HepG2 (cell line): ENCODE measurements around the gene HSDL2. TPM values are rescaled to one million over a fixed set of nuclear protein-coding genes. Genes with fewer than 3 reads are reported as not detected.

Experiments used
- ATAC-seq: fragments of 200-7000 bp; cut with Tn5 transposase; 3 replicates; pipeline ENCODE4 v1.9.1; 2020; ENCODE audit warnings: mild to moderate bottlenecking, moderate library complexity
- BruUV-seq: library from RNA; stranded (reverse); fragments of 400-500 nt; replicated peaks from 2 replicates; lab custom pipeline; 2021; lab: Mats Ljungman, UMichigan
- CTCF ChIA-PET: fragments of 300-600 bp; formaldehyde crosslinking; extraction: SDS; loops from one replicate; lab custom pipeline; 2021; ENCODE audit warnings: low total read pairs, inconsistent platforms, low intra/inter-chr PET ratio; lab: Yijun Ruan, JAX
- POLR2A ChIA-PET: fragments of 350-600 bp; sonication (Branson Sonifier 250); formaldehyde crosslinking; loops from one replicate; lab custom pipeline; 2020; ENCODE audit warnings: antibody characterized with exemption, inconsistent platforms; lab: Yijun Ruan, JAX
- DNase-seq: peaks from one replicate; pipeline ENCODE4 v3.0.0-alpha.2; 2015; ENCODE audit warnings: low spot score
- FAIRE-seq: peaks from 3 replicates; lab custom pipeline; 2011; peaks lifted over from hg19 to GRCh38; lab: Jason Lieb, UNC
- H2AFZ ChIP-seq: one replicate; pipeline ENCODE4 v1.6.1; 2011; ENCODE audit warnings: low read length, inconsistent platforms
- H3K27ac ChIP-seq: fragments of 300-600 bp; 3 replicates; pipeline ENCODE4 v1.8.0; 2011; ENCODE audit warnings: mixed run types, mild to moderate bottlenecking, mixed read lengths, low read length, inconsistent platforms; ENCODE audit not compliant: insufficient read depth; ENCODE audit errors: extremely low read length
- H3K27me3 ChIP-seq, 2 experiments: fragments of 200-600 bp in 1 of 2; 2 replicates in 1 of 2; 3 replicates in 1 of 2; pipeline versions ENCODE4 v1.6.0 to v1.8.0; 2011; ENCODE audit warnings: low read length in 2 of 2, mild to moderate bottlenecking in 2 of 2, moderate library complexity in 2 of 2, inconsistent platforms in 1 of 2; ENCODE audit not compliant: insufficient read depth in 2 of 2, control insufficient read depth in 1 of 2
- H3K36me3 ChIP-seq, 2 experiments: fragments of 200-600 bp in 1 of 2; replicated peaks in 1 of 2; 2 replicates in 1 of 2; 3 replicates in 1 of 2; pipeline versions ENCODE4 v1.5.1 to v1.8.0; 2011; ENCODE audit warnings: low read length in 2 of 2, inconsistent platforms in 1 of 2; ENCODE audit not compliant: insufficient read depth in 2 of 2, control insufficient read depth in 1 of 2
- H3K4me1 ChIP-seq: 2 replicates; pipeline ENCODE4 v1.5.1; 2012; ENCODE audit warnings: low read length, inconsistent platforms; ENCODE audit not compliant: insufficient read depth
- H3K4me2 ChIP-seq: 2 replicates; pipeline ENCODE4 v1.6.0; 2011; ENCODE audit warnings: low read depth, low read length, inconsistent platforms
- H3K4me3 ChIP-seq, 3 experiments: fragments of 200-600 bp in 1 of 3; sonication (generic), shearing (Covaris generic) in 1 of 3; replicated peaks in 1 of 3; 2 replicates each; pipeline ENCODE4 v1.5.1; 2011 to 2016; ENCODE audit warnings: low read length in 3 of 3, inconsistent platforms in 2 of 3, low read depth in 2 of 3, mild to moderate bottlenecking in 2 of 3, control low read depth in 1 of 3, mixed read lengths in 1 of 3; ENCODE audit not compliant: insufficient read depth in 1 of 3
- H3K79me2 ChIP-seq: one replicate; pipeline ENCODE4 v1.6.1; 2011; ENCODE audit warnings: low read length, inconsistent platforms; ENCODE audit not compliant: insufficient read depth
- H3K9ac ChIP-seq: 2 replicates; pipeline ENCODE4 v1.6.0; 2011; ENCODE audit warnings: mild to moderate bottlenecking, low read depth, low read length, inconsistent platforms; ENCODE audit not compliant: insufficient read depth
- H3K9me3 ChIP-seq: 2 replicates; pipeline ENCODE4 v1.5.1; 2012; ENCODE audit warnings: mild to moderate bottlenecking, low read length
- H4K20me1 ChIP-seq: 2 replicates; pipeline ENCODE4 v1.6.0; 2011; ENCODE audit warnings: inconsistent platforms, mild to moderate bottlenecking, low read length, moderate library complexity; ENCODE audit not compliant: insufficient read depth
- ATAD3A ChIP-seq: sonication (generic); formaldehyde crosslinking; IDR thresholded peaks from 2 replicates; pipeline ENCODE4 v1.4.0; 2020; ENCODE audit warnings: missing genetic modification reagents
- DMAP1 ChIP-seq: IDR thresholded peaks from 2 replicates; pipeline ENCODE4 v1.6.1; 2016
- MAFF ChIP-seq: IDR thresholded peaks from 2 replicates; pipeline ENCODE4 v1.6.1; 2011; ENCODE audit warnings: low read depth, low read length, improper control_type of control experiment
- MAFK ChIP-seq, 2 experiments: IDR thresholded peaks in 1 of 2; conservative IDR thresholded peaks in 1 of 2; 2 replicates each; pipeline ENCODE4 v1.6.1; 2011; ENCODE audit warnings: improper control_type of control experiment in 2 of 2, low read length in 2 of 2
- MTA3 ChIP-seq: sonication (generic); formaldehyde crosslinking; IDR thresholded peaks from 2 replicates; pipeline ENCODE4 v1.4.0; 2020; ENCODE audit warnings: missing genetic modification reagents
- NR2F2 ChIP-seq: IDR thresholded peaks from 2 replicates; pipeline ENCODE4 v1.6.1; 2012; ENCODE audit warnings: low read depth, inconsistent platforms, borderline replicate concordance
- PCBP1 ChIP-seq: fragments of 200-400 bp; formaldehyde crosslinking; IDR thresholded peaks from 2 replicates; pipeline ENCODE4 v1.6.1; 2017; ENCODE audit warnings: mild to moderate bottlenecking, low read depth, low read length, borderline replicate concordance
- ZNF562 ChIP-seq: sonication (generic); formaldehyde crosslinking; IDR thresholded peaks from 2 replicates; pipeline ENCODE4 v1.8.0; 2022; ENCODE audit warnings: missing genetic modification reagents, borderline replicate concordance
- WGBS: methylation state at CpG from one replicate; pipeline ENCODE4 v1.1.6; 2017; ENCODE audit warnings: low lambda C conversion rate; 5-methylcytosine and 5-hydroxymethylcytosine counted together
- in situ Hi-C: cut with HindIII; loops from 2 replicates; pipeline ENCODE4 v1.10.0; 2017; ENCODE audit warnings: low pct_unique_long_range_greater_than_20kb; ENCODE audit not compliant: extremely low pct_ligation_motif_present
- intact Hi-C: fragments of 100-400 bp; cut with micrococcal nuclease; formaldehyde crosslinking; loops from one replicate; pipeline ENCODE4 v1.10.0; 2022; ENCODE audit not compliant: unreplicated experiment
- polyA plus RNA-seq, 8 experiments: library from polyadenylated mRNA; depleted of rRNA in 3 of 8; stranded (reverse) in 7 of 8; unstranded in 1 of 8; fragments of >200 nt; fragmentation: Illumina TruSeq in 4 of 8; extraction: Trizol in 4 of 8; gene quantifications; 2 replicates each; pipeline versions ENCODE4 v1.2.1 to v1.2.3, GENCODE V29; 2011 to 2016; ENCODE audit warnings: low read depth in 4 of 8, missing spikeins in 1 of 8, mixed read lengths in 1 of 8; ENCODE audit not compliant: insufficient read depth in 1 of 8
- total RNA-seq, 5 experiments: library from RNA; depleted of rRNA; stranded (reverse); fragments of >200 nt; fragmentation: Illumina TruSeq; extraction: Trizol; gene quantifications; 2 replicates each; pipeline ENCODE4 v1.2.3, GENCODE V29; 2016; ENCODE audit warnings: low read depth in 1 of 5
- TF ChIP-seq, protein P1 (sequence below): sonication (generic); formaldehyde crosslinking; IDR thresholded peaks from 2 replicates; pipeline ENCODE4 v1.4.0; 2020; ENCODE audit warnings: missing genetic modification reagents
- TF ChIP-seq, protein P2 (sequence below): sonication (generic); formaldehyde crosslinking; conservative IDR thresholded peaks from 2 replicates; pipeline ENCODE4 v1.4.0; 2020; ENCODE audit warnings: missing genetic modification reagents
- TF ChIP-seq, protein P3 (sequence below): sonication (generic); formaldehyde crosslinking; IDR thresholded peaks from 2 replicates; pipeline ENCODE4 v1.8.0; 2023; ENCODE audit warnings: mild to moderate bottlenecking, missing genetic modification reagents
- TF ChIP-seq, protein P4 (sequence below): sonication (generic); formaldehyde crosslinking; IDR thresholded peaks from 2 replicates; pipeline ENCODE4 v1.4.0; 2020; ENCODE audit warnings: missing genetic modification reagents
- TF ChIP-seq, protein P5 (sequence below): sonication (generic); formaldehyde crosslinking; IDR thresholded peaks from 2 replicates; pipeline ENCODE4 v1.5.1; 2020; ENCODE audit warnings: missing genetic modification reagents, mild to moderate bottlenecking, borderline replicate concordance

Gene HSDL2
- total and polyA plus RNA-seq, 2 of the 13 experiments (the other 11 are each of a cell fraction or from before 2014, with no cell fraction given), result 55.3 to 80.2 TPM

DNA sequence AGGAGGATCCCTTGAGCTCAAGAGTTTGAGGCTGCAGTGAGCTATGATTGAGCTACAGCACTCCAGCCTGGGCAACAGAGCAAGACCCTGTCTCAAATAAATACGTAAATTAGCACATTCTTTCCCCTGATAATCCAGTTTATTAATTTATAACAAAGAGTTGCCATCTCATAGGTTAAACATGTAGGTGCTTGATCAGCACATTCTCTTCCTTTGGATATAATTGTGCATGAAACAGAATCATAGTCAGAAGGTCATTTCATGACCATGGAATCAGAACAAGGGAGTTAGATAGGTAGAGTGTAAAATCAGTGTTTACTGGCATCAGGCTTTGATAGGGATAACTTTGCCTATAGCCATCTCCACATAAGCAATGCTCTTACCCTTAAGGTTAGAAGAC, 63.7 kb downstream of the HSDL2 start:
- H3K4me2 ChIP-seq, result no peak overlapping the region
- intact Hi-C loops, result loop anchor here (1.0 to 10.0 kb wide), 3 partner anchors 222 to 351 kb away; no protein-coding TSS in a partner anchor
- in situ Hi-C loops, result no loop called here
- no peaks in the 10 kb centered on the region for H3K27me3 ChIP-seq
- FAIRE-seq (no peak), ATAC-seq (no peak), DNase-seq (no peak)
- no peak overlapping the region for H3K9ac ChIP-seq
- CTCF ChIA-PET, result interaction anchor here (1.3 kb wide), 1 partner anchor 267 kb away, joined by 4 read pairs; no protein-coding TSS in a partner anchor
- H3K4me3 ChIP-seq, result no peak overlapping the region
- H3K4me1 ChIP-seq, result peaks cover 10% of the 10 kb centered on the region; the same call in 1 of the 2 replicates
- H4K20me1 ChIP-seq, result no peaks in the 10 kb centered on the region
- POLR2A ChIA-PET, result interaction anchor here (1.0 kb wide), 1 partner anchor 64 kb away, joined by 3 read pairs; the partner anchor contains the start of gene HSDL2
- no peak overlapping the region for H3K27ac ChIP-seq
- H3K9me3 ChIP-seq, result no peaks in the 10 kb centered on the region
- WGBS, result 86% methylated on average over 1 of the region's 1 CpG
- H3K36me3 ChIP-seq, result peaks cover 8 to 33% of the 10 kb centered on the region in 2 experiments
- peaks cover 4% of the 10 kb centered on the region for H3K79me2 ChIP-seq
- BruUV-seq, result no TSS peak
- H2AFZ ChIP-seq, result no peak overlapping the region
- TF ChIP-seq, protein P1, sequence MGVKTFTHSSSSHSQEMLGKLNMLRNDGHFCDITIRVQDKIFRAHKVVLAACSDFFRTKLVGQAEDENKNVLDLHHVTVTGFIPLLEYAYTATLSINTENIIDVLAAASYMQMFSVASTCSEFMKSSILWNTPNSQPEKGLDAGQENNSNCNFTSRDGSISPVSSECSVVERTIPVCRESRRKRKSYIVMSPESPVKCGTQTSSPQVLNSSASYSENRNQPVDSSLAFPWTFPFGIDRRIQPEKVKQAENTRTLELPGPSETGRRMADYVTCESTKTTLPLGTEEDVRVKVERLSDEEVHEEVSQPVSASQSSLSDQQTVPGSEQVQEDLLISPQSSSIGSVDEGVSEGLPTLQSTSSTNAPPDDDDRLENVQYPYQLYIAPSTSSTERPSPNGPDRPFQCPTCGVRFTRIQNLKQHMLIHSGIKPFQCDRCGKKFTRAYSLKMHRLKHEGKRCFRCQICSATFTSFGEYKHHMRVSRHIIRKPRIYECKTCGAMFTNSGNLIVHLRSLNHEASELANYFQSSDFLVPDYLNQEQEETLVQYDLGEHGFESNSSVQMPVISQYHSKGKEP, result no peak
- TF ChIP-seq MTA3 (CRISPR knock-in tag) (no peak), ZNF562 (CRISPR knock-in tag) (no peak), ATAD3A (CRISPR knock-in tag) (no peak), NR2F2 (no peak), DMAP1 (CRISPR knock-in tag) (no peak), PCBP1 (no peak), MAFF (peak; percentile 13; the same call in 1 of the 2 replicates), MAFK (conservative IDR thresholded peaks at IDR 0.05 in 1 of 2, IDR thresholded peaks at IDR 0.05 in 1 of 2; ENCODE audit: low read length in 2 of 2) (peak; percentile 45 to 52; a peak in 3 of 4 replicates)
- TF ChIP-seq, protein P2, sequence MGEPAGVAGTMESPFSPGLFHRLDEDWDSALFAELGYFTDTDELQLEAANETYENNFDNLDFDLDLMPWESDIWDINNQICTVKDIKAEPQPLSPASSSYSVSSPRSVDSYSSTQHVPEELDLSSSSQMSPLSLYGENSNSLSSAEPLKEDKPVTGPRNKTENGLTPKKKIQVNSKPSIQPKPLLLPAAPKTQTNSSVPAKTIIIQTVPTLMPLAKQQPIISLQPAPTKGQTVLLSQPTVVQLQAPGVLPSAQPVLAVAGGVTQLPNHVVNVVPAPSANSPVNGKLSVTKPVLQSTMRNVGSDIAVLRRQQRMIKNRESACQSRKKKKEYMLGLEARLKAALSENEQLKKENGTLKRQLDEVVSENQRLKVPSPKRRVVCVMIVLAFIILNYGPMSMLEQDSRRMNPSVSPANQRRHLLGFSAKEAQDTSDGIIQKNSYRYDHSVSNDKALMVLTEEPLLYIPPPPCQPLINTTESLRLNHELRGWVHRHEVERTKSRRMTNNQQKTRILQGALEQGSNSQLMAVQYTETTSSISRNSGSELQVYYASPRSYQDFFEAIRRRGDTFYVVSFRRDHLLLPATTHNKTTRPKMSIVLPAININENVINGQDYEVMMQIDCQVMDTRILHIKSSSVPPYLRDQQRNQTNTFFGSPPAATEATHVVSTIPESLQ (CRISPR knock-in tag), result no peak
- TF ChIP-seq, protein P3, sequence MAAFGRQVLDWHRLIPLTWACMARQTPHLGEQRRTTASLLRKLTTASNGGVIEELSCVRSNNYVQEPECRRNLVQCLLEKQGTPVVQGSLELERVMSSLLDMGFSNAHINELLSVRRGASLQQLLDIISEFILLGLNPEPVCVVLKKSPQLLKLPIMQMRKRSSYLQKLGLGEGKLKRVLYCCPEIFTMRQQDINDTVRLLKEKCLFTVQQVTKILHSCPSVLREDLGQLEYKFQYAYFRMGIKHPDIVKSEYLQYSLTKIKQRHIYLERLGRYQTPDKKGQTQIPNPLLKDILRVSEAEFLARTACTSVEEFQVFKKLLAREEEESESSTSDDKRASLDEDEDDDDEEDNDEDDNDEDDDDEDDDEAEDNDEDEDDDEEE (CRISPR knock-in tag), result no peak
- TF ChIP-seq, protein P4, sequence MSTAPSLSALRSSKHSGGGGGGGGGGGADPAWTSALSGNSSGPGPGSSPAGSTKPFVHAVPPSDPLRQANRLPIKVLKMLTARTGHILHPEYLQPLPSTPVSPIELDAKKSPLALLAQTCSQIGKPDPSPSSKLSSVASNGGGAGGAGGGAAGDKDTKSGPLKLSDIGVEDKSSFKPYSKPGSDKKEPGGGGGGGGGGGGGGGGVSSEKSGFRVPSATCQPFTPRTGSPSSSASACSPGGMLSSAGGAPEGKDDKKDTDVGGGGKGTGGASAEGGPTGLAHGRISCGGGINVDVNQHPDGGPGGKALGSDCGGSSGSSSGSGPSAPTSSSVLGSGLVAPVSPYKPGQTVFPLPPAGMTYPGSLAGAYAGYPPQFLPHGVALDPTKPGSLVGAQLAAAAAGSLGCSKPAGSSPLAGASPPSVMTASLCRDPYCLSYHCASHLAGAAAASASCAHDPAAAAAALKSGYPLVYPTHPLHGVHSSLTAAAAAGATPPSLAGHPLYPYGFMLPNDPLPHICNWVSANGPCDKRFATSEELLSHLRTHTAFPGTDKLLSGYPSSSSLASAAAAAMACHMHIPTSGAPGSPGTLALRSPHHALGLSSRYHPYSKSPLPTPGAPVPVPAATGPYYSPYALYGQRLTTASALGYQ (CRISPR knock-in tag), result no peak
- TF ChIP-seq, protein P5, sequence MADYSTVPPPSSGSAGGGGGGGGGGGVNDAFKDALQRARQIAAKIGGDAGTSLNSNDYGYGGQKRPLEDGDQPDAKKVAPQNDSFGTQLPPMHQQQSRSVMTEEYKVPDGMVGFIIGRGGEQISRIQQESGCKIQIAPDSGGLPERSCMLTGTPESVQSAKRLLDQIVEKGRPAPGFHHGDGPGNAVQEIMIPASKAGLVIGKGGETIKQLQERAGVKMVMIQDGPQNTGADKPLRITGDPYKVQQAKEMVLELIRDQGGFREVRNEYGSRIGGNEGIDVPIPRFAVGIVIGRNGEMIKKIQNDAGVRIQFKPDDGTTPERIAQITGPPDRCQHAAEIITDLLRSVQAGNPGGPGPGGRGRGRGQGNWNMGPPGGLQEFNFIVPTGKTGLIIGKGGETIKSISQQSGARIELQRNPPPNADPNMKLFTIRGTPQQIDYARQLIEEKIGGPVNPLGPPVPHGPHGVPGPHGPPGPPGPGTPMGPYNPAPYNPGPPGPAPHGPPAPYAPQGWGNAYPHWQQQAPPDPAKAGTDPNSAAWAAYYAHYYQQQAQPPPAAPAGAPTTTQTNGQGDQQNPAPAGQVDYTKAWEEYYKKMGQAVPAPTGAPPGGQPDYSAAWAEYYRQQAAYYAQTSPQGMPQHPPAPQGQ, result no peak
